Fibroblast of pulmonary artery (primary cell): Measurements from ENCODE around the gene SERTM2.
A peak's percentile ranks its signal among the peaks of the same experiment; 100 is the strongest.

Experiments used
- DNase-seq: peaks from one replicate; pipeline ENCODE4 v3.0.0-alpha.2; 2010; ENCODE audit warnings: low read depth
- H3K4me3 ChIP-seq: replicated peaks from 2 replicates; pipeline ENCODE4 v1.5.1; 2011; ENCODE audit warnings: low read depth, mild to moderate bottlenecking, control low read depth, low read length, moderate library complexity
- CTCF ChIP-seq: IDR thresholded peaks from 2 replicates; pipeline ENCODE4 v1.5.1; 2011; ENCODE audit warnings: mild to moderate bottlenecking, control low read depth, low read length, inconsistent platforms; ENCODE audit errors: missing control alignments

Gene SERTM2

GRCh38 chrX:111555406-111555958, 44.0 kb downstream of the SERTM2 start:
- no peak for TF ChIP-seq CTCF
- no peak overlapping the region for H3K4me3 ChIP-seq
- no peak for DNase-seq

- no peak for DNase-seq
- H3K4me3 ChIP-seq, result no peak overlapping the region
- no peak for TF ChIP-seq CTCF
These were observed 49.4 kb downstream of the SERTM2 start for GRCh38 chrX:111560801-111561200.

- no peak for DNase-seq
- H3K4me3 ChIP-seq, result no peak overlapping the region
- TF ChIP-seq CTCF, result no peak
These were observed 50.4 kb downstream of the SERTM2 start for GRCh38 chrX:111561851-111562250.

GRCh38 chrX:111567542-111568255, 56.3 kb downstream of the SERTM2 start:
- no peak overlapping the region for H3K4me3 ChIP-seq
- TF ChIP-seq CTCF, result no peak
- DNase-seq, result no peak

GRCh38 chrX:111568354-111568753, 56.9 kb downstream of the SERTM2 start:
- peak; percentile 25 for DNase-seq
- TF ChIP-seq CTCF, result peak; percentile 50
- no peak overlapping the region for H3K4me3 ChIP-seq

- TF ChIP-seq CTCF, result no peak
- no peak for DNase-seq
- no peak overlapping the region for H3K4me3 ChIP-seq
These were observed 57.4 kb downstream of the SERTM2 start for GRCh38 chrX:111568817-111569216.
